ENCODE measurements around the gene PLEKHG5.

DNA sequence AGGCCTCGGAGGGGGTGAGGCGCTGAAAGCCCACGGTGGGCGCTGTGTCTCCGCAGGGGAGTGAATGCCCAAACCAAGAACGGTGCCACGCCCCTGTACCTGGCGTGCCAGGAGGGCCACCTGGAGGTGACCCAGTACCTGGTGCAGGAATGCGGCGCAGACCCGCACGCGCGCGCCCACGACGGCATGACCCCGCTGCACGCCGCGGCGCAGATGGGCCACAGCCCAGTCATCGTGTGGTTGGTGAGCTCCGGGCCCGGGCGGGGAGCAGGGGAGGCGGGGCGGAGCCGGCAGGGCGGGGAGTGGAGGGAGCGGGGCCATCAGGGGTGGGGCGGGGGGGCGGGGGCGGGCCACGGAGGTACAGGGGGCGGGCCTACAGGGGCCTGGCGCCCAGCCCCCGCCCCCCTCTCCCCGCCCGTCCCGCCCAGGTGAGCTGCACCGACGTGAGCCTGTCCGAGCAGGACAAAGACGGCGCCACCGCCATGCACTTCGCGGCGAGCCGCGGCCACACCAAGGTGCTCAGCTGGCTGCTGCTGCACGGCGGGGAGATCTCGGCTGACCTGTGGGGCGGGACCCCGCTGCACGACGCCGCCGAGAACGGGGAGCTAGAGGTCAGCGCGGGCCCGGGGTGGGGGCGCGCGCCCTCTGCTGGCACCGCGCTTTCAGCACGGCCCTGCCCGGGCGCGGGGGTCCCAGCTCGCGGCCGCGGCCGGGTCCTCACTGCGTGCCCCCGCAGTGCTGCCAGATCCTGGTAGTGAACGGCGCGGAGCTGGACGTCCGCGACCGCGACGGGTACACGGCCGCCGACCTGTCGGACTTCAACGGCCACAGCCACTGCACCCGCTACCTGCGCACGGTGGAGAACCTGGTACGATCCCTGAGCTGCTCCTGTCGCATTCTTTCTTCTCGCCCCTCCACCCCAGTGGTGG, 51.0 kb downstream of the PLEKHG5 start:
- TF ChIP-seq ARNT (IDR thresholded peaks at IDR 0.05) = no peak
- TF ChIP-seq LEF1 (IDR thresholded peaks at IDR 0.05; ENCODE audit: borderline replicate concordance) = no peak
- TF ChIP-seq FOXK2 (IDR thresholded peaks at IDR 0.05) = no peak
- no peak for TF ChIP-seq FOXA1 (IDR thresholded peaks at IDR 0.05)

Measured in HEK293T (cell line).